HepG2 (cell line): Measurements from ENCODE around the gene PSPH. TPM values are rescaled to one million over a fixed set of nuclear protein-coding genes. Genes with fewer than 3 reads are reported as not detected.

ENCODE experiments used
- AHDC1 ChIP-seq: sonication (generic); formaldehyde crosslinking; IDR thresholded peaks from 2 replicates; pipeline ENCODE4 v1.5.1; 2020; ENCODE audit warnings: mild to moderate bottlenecking, missing genetic modification reagents, borderline replicate concordance
- ETV5 ChIP-seq: IDR thresholded peaks from 2 replicates; pipeline ENCODE4 v1.6.1; 2018; ENCODE audit warnings: missing biosample characterization, missing genetic modification reagents, inconsistent platforms, borderline replicate concordance
- FOXP4 ChIP-seq: sonication (generic); formaldehyde crosslinking; IDR thresholded peaks from 2 replicates; pipeline ENCODE4 v1.4.0; 2020; ENCODE audit warnings: missing genetic modification reagents
- GLMP ChIP-seq: sonication (generic); formaldehyde crosslinking; IDR thresholded peaks from 2 replicates; pipeline ENCODE4 v1.9.0; 2021; ENCODE audit warnings: missing genetic modification reagents, mild to moderate bottlenecking, borderline replicate concordance
- KDM1A ChIP-seq: IDR thresholded peaks from 2 replicates; pipeline ENCODE4 v1.6.1; 2016; ENCODE audit warnings: missing compliant biosample characterization
- KDM5A ChIP-seq: fragments of 200-600 bp; sonication (generic); IDR thresholded peaks from 2 replicates; pipeline ENCODE4 v1.7.0; 2018; ENCODE audit warnings: antibody characterized with exemption, mild to moderate bottlenecking, low read length, borderline replicate concordance
- MXI1 ChIP-seq: IDR thresholded peaks from 3 replicates; pipeline ENCODE4 v1.6.1; 2012; ENCODE audit warnings: low read depth, low read length, inconsistent platforms, borderline replicate concordance
- NCOA2 ChIP-seq: sonication (generic); formaldehyde crosslinking; IDR thresholded peaks from 2 replicates; pipeline ENCODE4 v1.8.0; 2022; ENCODE audit warnings: inconsistent platforms
- RARA ChIP-seq: IDR thresholded peaks from 2 replicates; pipeline ENCODE4 v1.6.1; 2016; ENCODE audit warnings: missing genetic modification reagents, missing compliant biosample characterization
- TCF12 ChIP-seq, 2 experiments: fragments of 450-650 bp in 1 of 2; sonication (generic) in 1 of 2; formaldehyde crosslinking in 1 of 2; IDR thresholded peaks; 2 replicates each; pipeline versions ENCODE4 v1.6.1 to v1.8.0; 2017 to 2022; ENCODE audit warnings: antibody characterized with exemption in 1 of 2, mild to moderate bottlenecking in 1 of 2, missing genetic modification reagents in 1 of 2, moderate library complexity in 1 of 2
- TGIF2 ChIP-seq: IDR thresholded peaks from 2 replicates; pipeline ENCODE4 v1.6.1; 2016; ENCODE audit warnings: control low read depth, missing compliant biosample characterization
- THYN1 ChIP-seq: sonication (generic); formaldehyde crosslinking; IDR thresholded peaks from 2 replicates; pipeline ENCODE4 v1.8.1; 2023; ENCODE audit warnings: low read depth, mild to moderate bottlenecking, moderate library complexity, missing genetic modification reagents, borderline replicate concordance
- ZEB1 ChIP-seq: IDR thresholded peaks from 2 replicates; pipeline ENCODE4 v1.6.1; 2012; ENCODE audit warnings: mild to moderate bottlenecking, low read depth, inconsistent platforms; ENCODE audit not compliant: insufficient replicate concordance
- ZFX ChIP-seq: sonication (generic); formaldehyde crosslinking; IDR thresholded peaks from 2 replicates; pipeline ENCODE4 v1.4.0; 2020; ENCODE audit warnings: mild to moderate bottlenecking, low read depth, missing genetic modification reagents, moderate library complexity
- ZGPAT ChIP-seq: IDR thresholded peaks from 2 replicates; pipeline ENCODE4 v1.6.1; 2016; ENCODE audit warnings: mild to moderate bottlenecking
- ZMYM2 ChIP-seq: sonication (generic); formaldehyde crosslinking; IDR thresholded peaks from 2 replicates; pipeline ENCODE4 v1.8.0; 2022; ENCODE audit warnings: mild to moderate bottlenecking, missing genetic modification reagents
- ZNF513 ChIP-seq: sonication (generic); formaldehyde crosslinking; conservative IDR thresholded peaks from 2 replicates; pipeline ENCODE4 v1.5.0; 2020; ENCODE audit warnings: missing genetic modification reagents
- ZNF737 ChIP-seq: sonication (generic); formaldehyde crosslinking; IDR thresholded peaks from 2 replicates; pipeline ENCODE4 v1.5.0; 2020; ENCODE audit warnings: missing genetic modification reagents, mild to moderate bottlenecking, borderline replicate concordance
- polyA plus RNA-seq, 8 experiments: library from polyadenylated mRNA; depleted of rRNA in 3 of 8; stranded (reverse) in 7 of 8; unstranded in 1 of 8; fragments of >200 nt; fragmentation: Illumina TruSeq in 4 of 8; extraction: Trizol in 4 of 8; gene quantifications; 2 replicates each; pipeline versions ENCODE4 v1.2.1 to v1.2.3, GENCODE V29; 2011 to 2016; ENCODE audit warnings: low read depth in 4 of 8, missing spikeins in 1 of 8, mixed read lengths in 1 of 8; ENCODE audit not compliant: insufficient read depth in 1 of 8
- total RNA-seq, 5 experiments: library from RNA; depleted of rRNA; stranded (reverse); fragments of >200 nt; fragmentation: Illumina TruSeq; extraction: Trizol; gene quantifications; 2 replicates each; pipeline ENCODE4 v1.2.3, GENCODE V29; 2016; ENCODE audit warnings: low read depth in 1 of 5

PSPH gene
- total and polyA plus RNA-seq, 2 of the 13 experiments (the other 11 are each of a cell fraction or from before 2014, with no cell fraction given): 85.5 to 124 TPM

- TF ChIP-seq ZNF737 (CRISPR knock-in tag): no peak
- TF ChIP-seq TGIF2 (CRISPR knock-in tag): no peak
- peak; percentile 46 for TF ChIP-seq ZEB1
- TF ChIP-seq AHDC1 (CRISPR knock-in tag): no peak
- peak; percentile 9; the same call in 1 of the 2 replicates for TF ChIP-seq RARA
- TF ChIP-seq NCOA2 (CRISPR knock-in tag): no peak
- peak; percentile 26; the same call in 1 of the 3 replicates for TF ChIP-seq MXI1
- TF ChIP-seq ZFX (CRISPR knock-in tag): peak; percentile 24; the same call in 1 of the 2 replicates
- no peak for TF ChIP-seq ZNF513 (CRISPR knock-in tag)
- TF ChIP-seq GLMP (CRISPR knock-in tag): no peak
- TF ChIP-seq TCF12 (IDR thresholded peaks at IDR 0.05): no peak
- no peak for TF ChIP-seq TCF12 (CRISPR knock-in tag; IDR thresholded peaks at IDR 0.05)
- TF ChIP-seq ZMYM2 (CRISPR knock-in tag): no peak
- TF ChIP-seq ETV5 (CRISPR knock-in tag): peak; percentile 23; the same call in 1 of the 2 replicates
- 0 out of 2 replicates have a peak, but pooled peaks have one; percentile 14 for TF ChIP-seq FOXP4 (CRISPR knock-in tag)
- no peak for TF ChIP-seq THYN1
- TF ChIP-seq KDM5A: no peak
- TF ChIP-seq KDM1A (CRISPR knock-in tag): no peak
- 0 out of 2 replicates have a peak, but pooled peaks have one; percentile 34 for TF ChIP-seq ZGPAT (CRISPR knock-in tag)
Observed at GRCh38 chr7:56074371-56074791, 23.1 kb upstream of the PSPH start (continued).
